RWPE2 (cell line): ENCODE measurements around the gene NOBOX.
"Not testable (repeated sequence)": the region's sequence is repeated elsewhere in the genome, so short reads cannot be mapped to it uniquely, and the experiment has no call there.

Experiments used
- ATAC-seq: fragments of 200-7000 bp; cut with Tn5 transposase; 3 replicates; pipeline ENCODE4 v1.9.1; 2021; ENCODE audit warnings: low read depth
- DNase-seq: peaks from one replicate; pipeline ENCODE4 v3.0.0-alpha.2; 2020; ENCODE audit warnings: low spot score
- H3K27ac ChIP-seq: fragments of 450-650 bp; 2 replicates; pipeline ENCODE4 v1.5.1; 2017; ENCODE audit warnings: mild to moderate bottlenecking; ENCODE audit not compliant: poor library complexity, severe bottlenecking
- H3K27me3 ChIP-seq: fragments of 250-450 bp; sonication (Bioruptor Pico); 2 replicates; pipeline ENCODE4 v1.5.1; 2021; ENCODE audit warnings: mild to moderate bottlenecking, moderate library complexity; ENCODE audit not compliant: insufficient read depth, poor library complexity, severe bottlenecking
- H3K36me3 ChIP-seq: fragments of 250-450 bp; sonication (Bioruptor Pico); 2 replicates; pipeline ENCODE4 v1.5.1; 2020; ENCODE audit warnings: low read depth, mild to moderate bottlenecking, moderate library complexity
- H3K4me1 ChIP-seq: fragments of 250-450 bp; sonication (Bioruptor Pico); 2 replicates; pipeline ENCODE4 v1.5.1; 2021; ENCODE audit warnings: mild to moderate bottlenecking, moderate library complexity; ENCODE audit not compliant: insufficient read depth, poor library complexity, severe bottlenecking
- H3K4me3 ChIP-seq: fragments of 250-450 bp; sonication (Bioruptor Pico); 2 replicates; pipeline ENCODE4 v1.5.1; 2021; ENCODE audit warnings: mild to moderate bottlenecking, moderate library complexity; ENCODE audit not compliant: severe bottlenecking
- H3K9me3 ChIP-seq: fragments of 250-450 bp; sonication (Bioruptor Pico); 2 replicates; pipeline ENCODE4 v1.5.1; 2021; ENCODE audit warnings: mild to moderate bottlenecking, moderate library complexity; ENCODE audit not compliant: severe bottlenecking
- CTCF ChIP-seq: fragments of 450-650 bp; IDR thresholded peaks from one replicate; pipeline ENCODE4 v1.5.1; 2017; ENCODE audit warnings: mild to moderate bottlenecking, moderate library complexity; ENCODE audit not compliant: poor library complexity, severe bottlenecking

NOBOX gene

GRCh38 chr7:144437370-144438191 is 34.1 kb upstream of the NOBOX start:
- no peaks in the 10 kb centered on the region for H3K36me3 ChIP-seq
- DNase-seq: no peak
- H3K4me1 ChIP-seq: no peaks in the 10 kb centered on the region
- H3K27me3 ChIP-seq: no peaks in the 10 kb centered on the region
- TF ChIP-seq CTCF: peak; percentile 76
- no peaks in the 10 kb centered on the region for H3K9me3 ChIP-seq
- H3K4me3 ChIP-seq: no peak overlapping the region
- no peak overlapping the region for H3K27ac ChIP-seq
- peak; percentile 89 for ATAC-seq

GRCh38 chr7:144436500-144436899 is 33.0 kb upstream of the NOBOX start:
- no peak for TF ChIP-seq CTCF
- H3K4me3 ChIP-seq: no peak overlapping the region
- no peaks in the 10 kb centered on the region for H3K9me3 ChIP-seq
- ATAC-seq (no peak), DNase-seq (no peak)
- no peaks in the 10 kb centered on the region for H3K4me1 ChIP-seq
- H3K36me3 ChIP-seq: no peaks in the 10 kb centered on the region
- H3K27me3 ChIP-seq: no peaks in the 10 kb centered on the region
- no peak overlapping the region for H3K27ac ChIP-seq

- DNase-seq (no peak), ATAC-seq (no peak)
- H3K4me3 ChIP-seq: no peak overlapping the region
- H3K36me3 ChIP-seq: no peaks in the 10 kb centered on the region
- no peak overlapping the region for H3K27ac ChIP-seq
- H3K27me3 ChIP-seq: no peaks in the 10 kb centered on the region
- H3K9me3 ChIP-seq: peaks cover 6% of the 10 kb centered on the region
- H3K4me1 ChIP-seq: no peaks in the 10 kb centered on the region
- TF ChIP-seq CTCF: no peak
Observed at GRCh38 chr7:144428431-144428830, 24.9 kb upstream of the NOBOX start.

GRCh38 chr7:144427539-144427938 is 24.0 kb upstream of the NOBOX start:
- not testable (repeated sequence) for H3K27me3 ChIP-seq, H3K27ac ChIP-seq, H3K4me1 ChIP-seq, H3K36me3 ChIP-seq, ATAC-seq, DNase-seq, H3K4me3 ChIP-seq, H3K9me3 ChIP-seq

- not testable (repeated sequence) for H3K9me3 ChIP-seq, ATAC-seq, DNase-seq, H3K36me3 ChIP-seq, H3K27ac ChIP-seq, H3K4me3 ChIP-seq, H3K27me3 ChIP-seq
- H3K4me1 ChIP-seq: peaks cover 18% of the 10 kb centered on the region
Observed at GRCh38 chr7:144418931-144419330, 15.4 kb upstream of the NOBOX start.

- peak; percentile 90 for ATAC-seq
- no peaks in the 10 kb centered on the region for H3K27me3 ChIP-seq
- TF ChIP-seq CTCF: no peak
- DNase-seq: no peak
- no peak overlapping the region for H3K4me3 ChIP-seq
- H3K4me1 ChIP-seq: peaks cover 18% of the 10 kb centered on the region
- H3K27ac ChIP-seq: peak overlapping the region; percentile 31
- H3K36me3 ChIP-seq: no peaks in the 10 kb centered on the region
- H3K9me3 ChIP-seq: no peaks in the 10 kb centered on the region
Observed at GRCh38 chr7:144416341-144416740, 12.8 kb upstream of the NOBOX start.
